ENCODE data around the gene SMIM35. TPM values are rescaled to one million over a fixed set of nuclear protein-coding genes. Genes with fewer than 3 reads are reported as not detected.

The SMIM35 gene
- total RNA-seq, 2 donors from 2014 or later, result 0.36 to 0.67 TPM

- Mint-ChIP-seq H3K4me3 (no peak overlapping the region), H3K36me3 (ENCODE audit: insufficient read depth in 2 of 2) (no peaks in the 10 kb centered on the region), H3K9me3 (no peaks in the 10 kb centered on the region), H3K27ac (no peak overlapping the region), H3K4me1 (ENCODE audit: low read depth) (peaks cover 11% of the 10 kb centered on the region), H3K27me3 (ENCODE audit: low read depth) (peaks cover 5% of the 10 kb centered on the region)
- ATAC-seq (replicated peaks in 1 of 2) (no peak), DNase-seq (no peak)
Measured at GRCh38 chr11:118120793-118121192, 34.0 kb upstream of the SMIM35 start.

DNA sequence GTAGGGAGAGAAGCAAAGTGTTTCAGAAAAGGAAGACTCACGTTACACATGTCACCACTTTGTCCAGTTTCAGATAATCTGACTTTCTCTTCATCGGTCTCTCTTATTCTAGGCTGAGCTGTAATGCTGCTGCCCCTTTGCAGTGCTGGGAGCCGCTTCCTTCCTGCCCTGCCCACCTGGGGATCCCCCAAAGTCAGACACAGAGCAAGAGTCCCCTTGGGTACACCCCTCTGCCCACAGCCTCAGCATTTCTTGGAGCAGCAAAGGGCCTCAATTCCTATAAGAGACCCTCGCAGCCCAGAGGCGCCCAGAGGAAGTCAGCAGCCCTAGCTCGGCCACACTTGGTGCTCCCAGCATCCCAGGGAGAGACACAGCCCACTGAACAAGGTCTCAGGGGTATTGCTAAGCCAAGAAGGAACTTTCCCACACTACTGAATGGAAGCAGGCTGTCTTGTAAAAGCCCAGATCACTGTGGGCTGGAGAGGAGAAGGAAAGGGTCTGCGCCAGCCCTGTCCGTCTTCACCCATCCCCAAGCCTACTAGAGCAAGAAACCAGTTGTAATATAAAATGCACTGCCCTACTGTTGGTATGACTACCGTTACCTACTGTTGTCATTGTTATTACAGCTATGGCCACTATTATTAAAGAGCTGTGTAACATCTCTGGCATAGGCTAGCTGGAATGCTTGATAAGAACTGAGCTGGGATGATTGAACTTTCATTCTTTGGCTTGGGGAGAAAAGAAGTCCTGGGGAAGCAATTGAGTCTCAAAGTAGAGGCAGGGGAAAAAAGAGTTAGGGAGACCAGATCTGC, 31.2 kb upstream of the SMIM35 start:
- ATAC-seq (replicated peaks in 1 of 2) (peak; percentile 82 to 88), DNase-seq (peak; percentile 27 to 39)
- Mint-ChIP-seq H3K27me3 (ENCODE audit: low read depth) (peaks cover 15% of the 10 kb centered on the region), H3K36me3 (ENCODE audit: insufficient read depth in 2 of 2) (no peaks in the 10 kb centered on the region), H3K9me3 (no peaks in the 10 kb centered on the region), H3K27ac (no peak overlapping the region), H3K4me3 (peak overlapping the region; percentile 18 to 53), H3K4me1 (ENCODE audit: low read depth) (peaks cover 11% of the 10 kb centered on the region)

DNA sequence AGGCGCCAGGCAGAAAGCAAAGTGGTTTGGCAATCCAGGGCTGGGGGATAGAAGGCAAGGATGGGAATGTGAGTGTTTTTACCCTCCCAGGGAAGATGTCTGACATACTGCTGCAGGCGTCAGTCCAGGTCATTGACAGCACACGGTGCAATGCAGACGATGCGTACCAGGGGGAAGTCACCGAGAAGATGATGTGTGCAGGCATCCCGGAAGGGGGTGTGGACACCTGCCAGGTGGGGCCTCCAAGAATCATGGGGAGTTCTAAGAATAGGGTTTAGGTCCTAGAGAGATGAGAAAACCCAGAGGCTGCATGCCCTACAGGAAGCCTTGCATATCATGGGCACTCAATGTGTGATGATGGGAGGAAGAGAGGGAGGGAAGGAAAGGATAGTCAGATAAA, 28.3 kb upstream of the SMIM35 start:
- ATAC-seq (replicated peaks in 1 of 2) (no peak), DNase-seq (no peak)
- Mint-ChIP-seq H3K27ac (no peak overlapping the region), H3K27me3 (ENCODE audit: low read depth) (peaks cover 24% of the 10 kb centered on the region), H3K36me3 (ENCODE audit: insufficient read depth in 2 of 2) (no peaks in the 10 kb centered on the region), H3K4me3 (no peak overlapping the region), H3K9me3 (no peaks in the 10 kb centered on the region), H3K4me1 (ENCODE audit: low read depth) (peaks cover 11% of the 10 kb centered on the region)

DNA sequence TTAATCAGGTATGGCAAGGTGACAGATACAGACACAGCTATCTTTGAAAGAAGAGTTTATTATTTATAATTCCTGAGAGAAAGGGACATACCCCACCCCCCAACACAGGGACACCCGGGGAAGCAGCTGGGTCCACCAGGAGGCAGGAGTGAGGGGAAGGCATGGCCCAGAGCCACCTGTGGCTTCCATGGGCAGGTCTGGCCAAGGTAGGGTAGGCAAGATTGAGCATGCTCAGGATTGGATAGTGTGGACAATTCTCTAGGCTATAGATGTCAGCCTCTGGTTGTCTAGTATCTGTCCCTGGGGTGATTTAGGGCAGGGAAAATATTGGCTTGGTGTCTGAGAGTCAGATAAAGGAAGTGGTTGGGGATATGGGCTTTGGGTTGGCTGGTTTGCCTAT, 27.5 kb upstream of the SMIM35 start:
- Mint-ChIP-seq H3K27ac (no peak overlapping the region), H3K36me3 (ENCODE audit: insufficient read depth in 2 of 2) (no peaks in the 10 kb centered on the region), H3K4me1 (ENCODE audit: low read depth) (peaks cover 11% of the 10 kb centered on the region), H3K9me3 (no peaks in the 10 kb centered on the region), H3K4me3 (no peak overlapping the region), H3K27me3 (ENCODE audit: low read depth) (peaks cover 23% of the 10 kb centered on the region)
- DNase-seq (no peak), ATAC-seq (replicated peaks in 1 of 2) (no peak)

DNA sequence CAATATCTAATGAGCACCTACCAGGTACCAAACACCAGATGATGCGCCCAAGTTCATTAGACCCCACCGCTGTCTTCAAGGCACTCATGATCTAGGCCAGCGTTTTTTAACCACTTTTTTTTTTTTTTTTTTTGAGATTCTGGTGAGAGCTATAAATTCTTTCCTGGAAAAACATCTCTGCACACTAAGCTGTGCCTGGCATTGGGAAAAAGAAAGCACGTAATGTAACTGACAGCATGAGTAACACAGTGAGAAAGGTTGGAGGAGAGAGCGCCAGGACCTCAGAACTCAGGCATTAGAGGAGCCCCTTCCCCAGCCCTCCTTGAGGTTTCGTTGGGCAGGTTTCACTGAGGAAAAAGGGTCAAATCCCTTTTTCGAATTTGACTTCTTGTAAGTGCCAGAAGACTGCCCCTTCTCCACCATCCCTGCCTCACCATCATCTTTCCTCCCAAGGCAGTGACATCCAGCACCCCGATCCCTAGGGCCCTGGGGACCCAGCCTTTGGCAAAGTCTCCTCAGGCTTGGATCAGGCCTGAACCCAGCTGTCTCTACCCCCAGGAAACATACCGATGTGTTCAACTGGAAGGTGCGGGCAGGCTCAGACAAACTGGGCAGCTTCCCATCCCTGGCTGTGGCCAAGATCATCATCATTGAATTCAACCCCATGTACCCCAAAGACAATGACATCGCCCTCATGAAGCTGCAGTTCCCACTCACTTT, 26.1 kb upstream of the SMIM35 start:
- H3K27ac Mint-ChIP-seq, result no peak overlapping the region
- H3K36me3 Mint-ChIP-seq (ENCODE audit: insufficient read depth in 2 of 2), result no peaks in the 10 kb centered on the region
- DNase-seq (no peak), ATAC-seq (replicated peaks in 1 of 2) (no peak)
- H3K4me3 Mint-ChIP-seq, result no peak overlapping the region
- H3K4me1 Mint-ChIP-seq (ENCODE audit: low read depth), result peaks cover 6% of the 10 kb centered on the region
- no peaks in the 10 kb centered on the region for H3K9me3 Mint-ChIP-seq
- peaks cover 19% of the 10 kb centered on the region for H3K27me3 Mint-ChIP-seq (ENCODE audit: low read depth)

DNA sequence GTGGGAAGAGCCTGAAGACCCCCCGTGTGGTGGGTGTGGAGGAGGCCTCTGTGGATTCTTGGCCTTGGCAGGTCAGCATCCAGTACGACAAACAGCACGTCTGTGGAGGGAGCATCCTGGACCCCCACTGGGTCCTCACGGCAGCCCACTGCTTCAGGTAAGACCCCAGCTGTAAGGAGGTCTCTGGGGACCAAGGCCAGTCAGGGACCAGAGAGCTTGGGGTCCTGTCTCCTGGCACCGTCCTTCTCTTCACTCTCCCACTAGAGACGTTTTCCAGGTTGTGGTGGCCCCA, 24.9 kb upstream of the SMIM35 start:
- Mint-ChIP-seq H3K9me3 (no peaks in the 10 kb centered on the region), H3K27me3 (ENCODE audit: low read depth) (peaks cover 19% of the 10 kb centered on the region), H3K27ac (no peak overlapping the region), H3K4me3 (no peak overlapping the region), H3K36me3 (ENCODE audit: insufficient read depth in 2 of 2) (no peaks in the 10 kb centered on the region), H3K4me1 (ENCODE audit: low read depth) (no peaks in the 10 kb centered on the region)
- DNase-seq, result no peak
- ATAC-seq (replicated peaks in 1 of 2), result no peak

DNA sequence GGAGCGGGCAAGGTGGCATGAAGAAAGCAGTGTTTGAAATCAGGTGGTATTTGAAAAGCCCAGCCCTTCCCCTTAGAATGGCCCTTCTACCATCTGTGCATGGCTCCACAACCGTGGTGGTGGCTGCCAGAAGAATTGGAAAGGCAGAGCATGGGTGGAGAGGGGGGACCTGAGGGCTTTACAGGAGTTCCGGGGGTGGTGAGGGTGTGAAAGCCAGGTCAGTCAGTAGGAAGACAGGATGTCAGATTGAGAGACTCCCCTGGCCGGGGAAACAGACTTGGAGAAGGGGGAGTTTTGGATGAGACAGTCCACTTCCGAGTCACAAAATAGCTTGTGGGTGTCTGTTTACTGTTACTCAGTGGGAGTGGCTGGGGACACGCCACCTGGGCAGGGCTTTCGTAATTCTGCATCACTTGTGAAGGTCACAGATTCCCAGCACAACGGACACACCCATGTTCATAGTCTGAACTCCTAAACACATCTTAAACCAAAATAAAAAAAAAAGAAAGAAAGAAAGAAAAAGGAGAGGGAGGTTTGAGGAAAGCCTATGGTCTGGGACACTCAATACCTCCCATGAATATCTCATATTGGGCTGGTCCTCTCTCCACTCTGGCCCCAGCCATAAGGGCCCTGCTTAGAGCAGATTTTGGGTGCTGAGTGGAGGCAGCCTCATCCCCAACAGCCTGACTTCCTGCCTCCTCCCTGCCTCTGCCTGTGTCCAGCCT, 24.4 kb upstream of the SMIM35 start:
- H3K9me3 Mint-ChIP-seq, result no peaks in the 10 kb centered on the region
- peaks cover 19% of the 10 kb centered on the region for H3K27me3 Mint-ChIP-seq (ENCODE audit: low read depth)
- no peak overlapping the region for H3K27ac Mint-ChIP-seq
- no peaks in the 10 kb centered on the region for H3K4me1 Mint-ChIP-seq (ENCODE audit: low read depth)
- no peak for DNase-seq
- no peak for ATAC-seq (replicated peaks in 1 of 2)
- H3K36me3 Mint-ChIP-seq (ENCODE audit: insufficient read depth in 2 of 2), result no peaks in the 10 kb centered on the region
- no peak overlapping the region for H3K4me3 Mint-ChIP-seq

GRCh38 chr11:118109231-118109630, 22.5 kb upstream of the SMIM35 start:
- Mint-ChIP-seq H3K27ac (no peak overlapping the region), H3K9me3 (no peaks in the 10 kb centered on the region), H3K36me3 (ENCODE audit: insufficient read depth in 2 of 2) (no peaks in the 10 kb centered on the region), H3K27me3 (ENCODE audit: low read depth) (peaks cover 9% of the 10 kb centered on the region), H3K4me1 (ENCODE audit: low read depth) (no peaks in the 10 kb centered on the region), H3K4me3 (no peak overlapping the region)
- no peak for ATAC-seq (replicated peaks in 1 of 2)
- no peak for DNase-seq

DNA sequence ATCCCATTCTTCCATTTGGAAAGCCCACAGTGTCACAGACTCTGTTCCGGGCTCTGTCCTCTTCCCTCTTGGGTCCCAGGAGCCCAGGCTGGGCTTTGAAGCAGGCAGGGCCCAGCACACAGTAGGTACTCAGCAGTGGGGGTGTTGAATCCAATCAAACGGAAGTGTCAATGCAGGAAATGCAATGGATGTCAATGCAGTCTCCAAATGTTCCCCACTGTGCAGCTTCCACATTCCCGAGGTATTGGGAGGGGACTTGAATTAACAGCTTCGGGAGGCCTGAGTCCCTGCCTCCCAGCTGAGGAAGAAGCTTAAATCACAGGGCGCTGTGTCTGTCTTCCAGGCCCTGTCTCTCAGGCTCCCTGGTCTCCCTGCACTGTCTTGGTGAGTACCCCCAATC, 21.8 kb upstream of the SMIM35 start:
- Mint-ChIP-seq H3K9me3 (no peaks in the 10 kb centered on the region), H3K27me3 (ENCODE audit: low read depth) (peaks cover 9% of the 10 kb centered on the region), H3K36me3 (ENCODE audit: insufficient read depth in 2 of 2) (no peaks in the 10 kb centered on the region)

DNA sequence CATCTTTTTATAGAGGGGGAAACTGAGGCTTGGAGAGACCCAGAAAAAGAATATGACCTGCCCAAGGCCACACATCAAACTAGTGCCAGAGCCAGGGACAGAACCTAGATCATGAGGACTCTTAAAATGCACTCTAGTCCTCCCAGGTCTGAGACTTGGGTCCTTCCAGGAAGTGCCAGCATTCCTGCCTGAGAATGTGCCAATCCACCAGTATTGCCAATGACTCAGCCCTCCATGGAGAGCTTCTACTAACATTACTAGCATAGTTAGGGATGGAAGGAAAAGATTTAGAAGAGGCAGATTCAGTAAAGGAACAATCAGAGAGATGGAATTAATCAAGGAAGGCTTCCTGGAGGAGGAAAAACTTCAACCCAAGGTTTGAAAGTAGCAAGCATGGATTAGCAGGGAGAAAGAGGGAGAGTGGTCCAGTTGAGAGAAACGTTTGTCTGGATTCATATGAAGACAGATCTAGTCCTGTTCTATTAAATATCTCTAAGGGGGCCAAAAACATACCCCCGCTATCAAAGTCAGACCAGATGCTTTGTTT, 20.1 kb upstream of the SMIM35 start:
- no peaks in the 10 kb centered on the region for H3K9me3 Mint-ChIP-seq
- no peak overlapping the region for H3K4me3 Mint-ChIP-seq
- H3K27me3 Mint-ChIP-seq (ENCODE audit: low read depth), result peaks cover 9% of the 10 kb centered on the region
- H3K27ac Mint-ChIP-seq, result no peak overlapping the region
- H3K4me1 Mint-ChIP-seq (ENCODE audit: low read depth), result no peaks in the 10 kb centered on the region
- DNase-seq (no peak), ATAC-seq (replicated peaks in 1 of 2) (no peak)
- no peaks in the 10 kb centered on the region for H3K36me3 Mint-ChIP-seq (ENCODE audit: insufficient read depth in 2 of 2)

More for the DNA sequence above, 21.8 kb upstream of the SMIM35 start:
- no peak overlapping the region for H3K27ac Mint-ChIP-seq
- ATAC-seq (replicated peaks in 1 of 2) (no peak), DNase-seq (no peak)
- no peaks in the 10 kb centered on the region for H3K4me1 Mint-ChIP-seq (ENCODE audit: low read depth)
- no peak overlapping the region for H3K4me3 Mint-ChIP-seq

- no peak overlapping the region for H3K4me3 Mint-ChIP-seq
- ATAC-seq (replicated peaks in 1 of 2) (no peak), DNase-seq (no peak)
- H3K27ac Mint-ChIP-seq, result no peak overlapping the region
- no peaks in the 10 kb centered on the region for H3K36me3 Mint-ChIP-seq (ENCODE audit: insufficient read depth in 2 of 2)
- H3K9me3 Mint-ChIP-seq, result no peaks in the 10 kb centered on the region
- no peaks in the 10 kb centered on the region for H3K4me1 Mint-ChIP-seq (ENCODE audit: low read depth)
- H3K27me3 Mint-ChIP-seq (ENCODE audit: low read depth), result peaks cover 4% of the 10 kb centered on the region
Measured at GRCh38 chr11:118105657-118106305, 19.0 kb upstream of the SMIM35 start.

DNA sequence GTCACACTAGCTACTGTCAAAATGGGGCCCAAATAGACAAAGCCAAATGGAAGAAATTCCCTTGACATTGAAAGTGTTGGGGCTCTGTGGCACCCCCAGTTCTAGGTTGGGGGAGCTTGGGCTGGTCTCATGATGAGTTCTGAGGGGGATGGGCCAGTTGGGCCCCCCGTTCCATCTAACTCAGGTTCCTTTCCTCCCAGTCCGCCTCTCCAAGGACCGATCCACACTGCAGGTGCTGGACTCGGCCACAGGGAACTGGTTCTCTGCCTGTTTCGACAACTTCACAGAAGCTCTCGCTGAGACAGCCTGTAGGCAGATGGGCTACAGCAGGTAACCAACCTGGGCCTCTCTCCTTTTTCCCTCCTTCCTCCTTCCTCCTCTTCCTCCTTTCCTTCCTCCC, 17.7 kb upstream of the SMIM35 start:
- no peak for DNase-seq
- Mint-ChIP-seq H3K27ac (no peak overlapping the region), H3K36me3 (ENCODE audit: insufficient read depth in 2 of 2) (no peaks in the 10 kb centered on the region), H3K4me1 (ENCODE audit: low read depth) (no peaks in the 10 kb centered on the region), H3K4me3 (no peak overlapping the region), H3K9me3 (no peaks in the 10 kb centered on the region), H3K27me3 (ENCODE audit: low read depth) (no peaks in the 10 kb centered on the region)
- ATAC-seq (replicated peaks in 1 of 2), result no peak

Measured in activated T-cell treated with anti-CD3 and anti-CD28 coated beads, Interleukin-2, amount 50 U/mL, for 72 hours (primary cell).